HG02885 (cell line): ENCODE measurements around the gene ZNF334.
A peak's percentile ranks its signal among the peaks of the same experiment; 100 is the strongest.

ENCODE experiments used
- ATAC-seq: cut with Tn5 transposase; IDR thresholded peaks from one replicate; pipeline ENCODE4 v1.9.1; 2021; ENCODE audit warnings: mild to moderate bottlenecking; ENCODE audit not compliant: unreplicated experiment, poor library complexity

The ZNF334 gene

DNA sequence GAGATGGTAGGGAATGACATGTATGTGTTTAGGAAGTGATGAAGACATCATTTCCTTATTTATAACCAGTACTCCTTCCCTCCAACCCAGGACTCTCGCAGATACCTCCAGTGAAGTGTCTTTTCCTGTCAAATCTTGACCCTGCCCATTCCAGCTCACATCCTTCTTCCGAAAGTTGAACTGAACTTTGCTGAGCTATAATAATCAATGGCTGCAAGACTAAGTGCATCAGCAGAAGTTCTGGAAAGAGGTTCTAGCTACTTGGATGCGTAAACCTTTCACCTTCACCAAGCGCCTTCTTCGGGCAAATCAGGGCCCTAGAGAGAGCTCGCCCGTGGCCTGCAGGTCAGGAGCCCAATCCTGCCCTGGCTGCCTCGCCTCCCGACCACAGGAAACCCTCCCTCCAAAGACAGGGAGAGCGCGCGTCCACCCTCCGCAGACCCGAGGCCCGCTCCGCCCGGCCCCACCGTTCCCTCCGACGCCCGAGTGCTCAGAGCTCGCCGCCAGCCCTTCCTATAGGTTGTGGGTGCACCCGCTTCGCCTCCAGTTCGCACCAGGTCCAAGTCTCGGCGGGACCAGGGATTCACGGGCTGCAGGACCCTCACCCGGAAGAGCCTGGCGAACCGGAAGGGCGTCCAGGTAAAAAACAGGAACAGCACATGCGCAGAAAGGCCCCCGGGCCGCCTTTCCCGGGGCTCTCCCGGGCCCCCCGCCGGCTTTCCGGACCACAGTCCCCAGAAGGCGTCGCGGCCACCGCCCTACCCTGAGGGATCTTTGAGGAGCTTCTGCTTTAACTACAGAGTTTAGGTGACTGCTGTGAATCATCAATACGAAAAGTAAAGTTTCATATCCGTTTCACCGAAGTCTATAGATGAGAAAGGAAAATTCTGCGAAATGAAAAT is at the start of gene ZNF334:
Gene ZNF334 (minus strand): TSS at position 617 of the 902 bp plus-strand sequence. CDS start 1,457 bp downstream, outside the sequence.
- no peak for ATAC-seq

DNA sequence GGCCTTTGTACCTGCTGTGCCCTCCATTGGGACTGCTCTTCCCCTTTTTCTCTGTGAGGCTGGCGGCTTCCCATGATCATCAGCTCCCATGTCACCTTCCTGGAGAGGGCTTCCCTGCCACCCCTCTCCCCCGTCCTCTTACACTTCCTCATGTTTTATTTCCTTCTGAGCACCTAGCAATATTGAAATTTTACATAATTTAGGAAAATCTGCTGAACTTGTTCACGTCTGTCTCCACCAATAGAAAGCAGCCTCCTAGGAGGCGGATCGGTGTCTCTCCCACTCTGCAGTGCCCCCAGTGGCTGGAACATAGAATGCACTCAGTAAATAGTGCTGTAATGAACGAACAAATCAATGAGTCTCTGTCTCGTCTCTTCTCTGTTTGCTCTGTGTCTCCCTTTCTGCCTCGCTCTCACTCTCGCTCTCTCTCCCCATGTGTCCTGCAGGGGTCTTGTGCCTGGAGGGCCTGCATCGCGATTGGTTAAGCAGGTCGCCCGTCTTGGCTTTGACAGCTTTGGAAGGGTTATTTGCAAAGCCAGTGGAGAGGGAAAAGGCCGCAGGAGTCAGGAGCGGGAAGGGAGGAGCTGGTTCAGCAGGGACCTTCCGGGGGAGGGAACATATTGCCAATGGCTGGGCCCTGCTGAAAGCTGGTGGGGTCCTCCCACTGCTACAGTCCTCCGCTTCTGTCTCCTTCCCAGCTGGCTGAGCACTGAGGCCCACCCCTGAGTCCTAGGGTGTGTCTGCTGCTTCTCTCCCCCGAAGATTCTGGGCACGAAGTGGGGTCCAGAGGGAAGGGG is 49.2 kb upstream of the ZNF334 start:
- ATAC-seq, result peak; percentile 58

DNA sequence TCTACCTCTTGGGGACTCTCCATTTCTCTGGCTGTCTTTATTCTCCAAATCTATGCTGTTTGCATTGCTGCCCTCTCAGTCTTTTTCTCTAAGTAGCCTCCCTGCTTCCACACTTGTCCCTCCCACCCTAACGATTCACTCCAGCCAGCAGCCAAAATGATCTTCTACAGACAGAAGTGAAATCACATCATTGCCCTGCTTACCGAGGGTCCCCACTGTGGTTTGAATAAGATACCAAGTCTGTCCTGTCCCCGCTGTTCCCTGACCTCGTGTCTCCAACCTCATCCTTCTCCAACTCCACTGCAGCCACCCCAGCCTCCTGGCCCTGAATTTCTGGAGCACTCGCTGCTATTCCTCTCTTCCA is 48.6 kb upstream of the ZNF334 start:
- no peak for ATAC-seq

DNA sequence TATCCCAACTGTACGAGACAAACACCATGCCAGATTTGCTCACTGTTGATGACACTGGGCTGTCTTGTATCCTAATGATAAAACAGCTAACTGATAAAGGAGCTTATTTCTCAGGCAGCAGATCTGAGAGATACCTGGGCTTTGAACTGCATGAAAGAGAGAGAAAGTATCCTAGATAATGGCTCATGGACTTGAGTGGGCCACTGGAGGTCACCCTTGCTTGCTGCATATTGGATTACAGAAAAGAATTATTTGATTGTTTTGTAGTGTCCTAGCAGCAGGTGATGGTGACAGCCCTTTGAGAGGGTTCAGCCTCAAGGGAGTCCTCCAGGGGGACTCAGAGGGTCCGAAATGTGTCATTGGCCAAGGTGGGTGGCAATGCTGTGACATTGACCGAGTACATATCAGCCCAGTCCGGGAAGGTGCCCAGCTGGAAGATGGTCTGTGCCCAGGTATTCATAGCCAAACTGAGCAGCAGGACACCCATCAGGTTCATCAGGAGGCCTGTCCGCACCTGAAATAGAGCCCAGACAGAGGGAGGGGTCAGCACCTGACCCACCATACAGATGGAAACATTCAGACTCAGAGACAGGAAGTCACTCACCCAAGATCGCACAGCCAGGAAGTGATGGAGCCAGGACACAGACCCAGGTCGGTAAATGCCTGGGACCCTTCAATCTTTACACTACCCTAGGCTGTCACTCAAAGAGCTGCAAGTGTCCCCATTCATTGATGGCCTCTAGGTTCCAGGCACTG is 46.5 kb upstream of the ZNF334 start:
- no peak for ATAC-seq

DNA sequence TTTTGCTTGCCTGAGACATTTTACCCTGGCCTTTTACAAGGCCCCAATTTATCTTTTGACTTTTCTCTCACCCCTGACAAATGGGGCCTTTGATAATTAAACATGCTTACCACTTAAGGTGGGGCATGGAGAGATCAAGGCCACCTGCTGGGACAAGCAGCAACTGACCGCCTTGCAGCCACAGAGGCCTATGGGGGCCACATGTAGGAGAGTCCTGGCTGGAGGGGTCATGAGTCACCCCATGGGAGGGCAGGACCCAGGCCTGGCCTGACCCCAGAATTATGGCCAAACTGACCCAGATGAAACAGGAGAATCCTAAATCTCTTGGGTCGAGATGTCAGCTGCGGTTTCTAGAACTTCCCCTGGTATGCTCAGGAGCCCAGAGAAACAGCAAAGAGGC is 45.6 kb upstream of the ZNF334 start:
- ATAC-seq, result no peak

DNA sequence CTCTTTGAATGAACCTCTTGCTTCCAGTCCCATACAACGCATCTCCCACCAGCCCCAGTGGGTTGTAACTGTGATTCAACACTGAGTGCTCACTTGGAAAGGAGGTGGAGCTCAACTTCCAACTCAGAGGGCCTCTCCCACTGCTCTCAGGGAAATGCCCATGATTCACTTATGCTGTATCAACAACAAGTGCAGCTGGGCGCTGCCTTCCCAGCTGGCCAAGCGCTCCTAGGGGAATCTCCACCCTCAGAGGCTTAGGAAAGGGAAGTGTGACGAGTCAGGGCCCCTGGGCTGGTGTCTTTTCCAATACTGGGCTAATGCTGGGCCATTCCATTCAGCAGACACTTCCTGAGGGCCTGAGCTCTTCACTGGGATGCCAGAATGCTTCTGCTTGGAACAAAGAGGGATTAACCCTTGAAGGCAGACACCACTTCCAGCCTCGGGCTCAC is 45.2 kb upstream of the ZNF334 start:
- ATAC-seq, result no peak

GRCh38 chr20:46557231-46557956 is 44.0 kb upstream of the ZNF334 start:
- ATAC-seq, result no peak

GRCh38 chr20:46555370-46555956 is 42.1 kb upstream of the ZNF334 start:
- no peak for ATAC-seq

GRCh38 chr20:46554828-46555227 is 41.5 kb upstream of the ZNF334 start:
- no peak for ATAC-seq

- no peak for ATAC-seq
These were observed 40.6 kb upstream of the ZNF334 start for GRCh38 chr20:46553926-46554325.

DNA sequence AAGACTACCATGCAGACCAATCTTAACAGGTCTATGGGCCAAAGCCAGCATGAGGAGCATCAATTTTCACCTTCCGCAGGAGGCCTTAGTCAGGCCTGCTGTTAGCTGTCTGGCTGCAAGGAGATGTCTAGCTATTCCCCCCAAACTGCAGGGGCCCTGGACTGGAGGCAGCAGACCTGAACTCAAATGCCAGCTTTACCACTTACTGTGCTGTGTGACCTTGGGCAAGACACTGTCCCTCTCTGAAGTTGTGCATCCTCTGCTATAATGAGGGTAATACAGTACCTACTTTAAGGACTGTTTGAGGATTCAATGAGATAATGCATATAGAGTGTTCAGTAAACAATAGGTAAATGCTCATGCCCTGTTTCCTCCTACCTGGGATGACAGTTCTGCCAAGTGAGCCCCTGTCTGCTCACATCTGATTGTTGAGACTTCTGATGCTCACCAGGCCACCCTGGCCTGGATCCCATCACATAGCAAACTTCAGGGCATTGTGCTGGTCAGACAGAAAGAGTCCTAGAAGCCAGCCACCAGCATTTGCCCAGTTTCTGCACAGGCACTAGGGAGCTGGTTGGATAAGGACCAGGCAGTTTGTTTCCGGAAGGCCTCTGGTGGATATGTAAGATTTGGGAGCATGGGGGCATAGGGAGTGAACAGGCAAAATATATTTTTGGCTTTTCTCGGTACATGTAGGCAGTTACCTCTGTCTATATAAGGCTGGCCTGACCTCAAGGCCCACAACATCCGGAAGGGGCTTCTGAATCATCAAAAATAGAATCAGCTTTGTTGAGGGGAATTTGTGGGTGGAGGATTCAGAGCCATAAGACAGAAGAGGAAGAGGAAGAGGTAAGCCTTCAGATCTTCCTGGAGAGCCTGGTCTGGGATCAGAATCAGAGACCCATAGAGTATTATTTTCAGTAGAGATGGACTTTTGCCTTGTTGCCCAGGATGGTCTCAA is 39.4 kb upstream of the ZNF334 start:
- ATAC-seq, result peak; percentile 77

- ATAC-seq, result no peak
These were observed 38.4 kb upstream of the ZNF334 start for GRCh38 chr20:46551522-46552381.

DNA sequence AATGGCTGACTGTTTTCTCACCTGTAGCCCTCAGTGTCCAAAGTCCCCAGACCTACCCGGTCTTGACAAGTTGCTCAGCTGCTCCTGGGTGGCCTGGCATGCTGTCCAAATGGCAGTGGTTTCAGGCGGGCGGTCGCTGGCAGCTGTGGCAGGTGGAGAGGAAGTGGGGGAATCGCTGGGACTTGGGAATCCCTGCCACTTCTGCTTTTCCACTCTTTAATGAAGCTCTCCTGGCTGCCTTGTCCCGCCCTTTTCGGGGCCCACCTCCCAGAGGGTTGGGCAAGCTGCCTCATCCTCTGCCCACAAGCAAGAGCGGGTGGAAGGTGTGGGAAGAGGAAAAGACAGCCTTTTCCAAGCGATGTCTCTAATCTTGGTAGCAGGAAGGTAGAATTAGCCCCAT is 37.1 kb upstream of the ZNF334 start, which contains the start of gene OCSTAMP:
Gene OCSTAMP (minus strand): TSS at position 194 of the 400 bp plus-strand sequence. CDS start 94 bp downstream, at position 100.
- no peak for ATAC-seq

GRCh38 chr20:46549188-46549972 is 36.0 kb upstream of the ZNF334 start:
- no peak for ATAC-seq

GRCh38 chr20:46548688-46549087 is 35.3 kb upstream of the ZNF334 start:
- ATAC-seq, result no peak

DNA sequence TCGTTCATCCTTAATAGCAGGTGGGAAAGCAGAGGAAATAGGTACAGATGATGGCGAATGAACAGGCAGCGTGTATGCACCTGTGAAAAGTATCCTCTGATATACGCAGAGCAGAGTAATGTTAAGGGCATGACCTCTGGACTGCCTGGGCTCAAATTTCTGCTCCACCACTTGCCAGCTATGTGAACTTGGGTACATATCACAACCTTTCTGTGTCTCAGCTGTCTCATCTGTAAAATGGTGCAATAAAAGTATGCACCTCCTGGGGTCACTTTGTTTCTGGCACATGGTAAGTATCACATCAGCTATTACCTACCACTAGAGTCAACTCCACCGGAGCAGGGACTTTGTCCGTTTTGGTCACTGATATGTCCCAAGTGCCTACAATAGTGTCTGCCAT is 34.6 kb upstream of the ZNF334 start:
- no peak for ATAC-seq

DNA sequence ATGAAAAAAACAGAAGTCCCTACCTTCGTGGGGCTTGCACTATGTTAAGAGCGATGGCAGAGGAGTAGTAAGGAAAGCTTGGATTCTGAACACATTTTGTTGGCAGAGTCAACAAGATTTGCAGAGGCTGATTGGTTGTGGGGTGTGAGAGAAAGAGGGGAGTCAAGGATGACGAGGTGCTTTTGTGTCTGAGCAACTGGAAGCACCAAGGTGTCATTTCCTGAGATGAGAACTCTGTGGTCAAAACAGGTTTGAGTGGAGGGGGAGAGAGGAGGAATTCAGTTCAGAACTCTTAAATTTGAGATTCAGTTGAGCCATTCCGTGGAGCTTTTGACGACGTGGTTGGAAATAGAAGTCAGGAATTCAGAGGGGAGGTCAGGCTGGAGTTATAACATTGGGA is 33.6 kb upstream of the ZNF334 start:
- ATAC-seq, result no peak
